Kidney epithelial cell (primary cell): Measurements from ENCODE around the gene GRAMD2A. TPM values are rescaled to one million over a fixed set of nuclear protein-coding genes. Genes with fewer than 3 reads are reported as not detected.

ENCODE experiments used
- DNase-seq: peaks from one replicate; pipeline ENCODE4 v3.0.0-alpha.2; 2010; ENCODE audit warnings: low read depth
- H3K27me3 ChIP-seq: 2 replicates; pipeline ENCODE4 v1.6.0; 2011; ENCODE audit warnings: low read length; ENCODE audit not compliant: control insufficient read depth, insufficient read depth
- H3K36me3 ChIP-seq: 2 replicates; pipeline ENCODE4 v1.5.1; 2011; ENCODE audit warnings: low read length; ENCODE audit not compliant: control insufficient read depth, insufficient read depth
- H3K4me3 ChIP-seq: 2 replicates; pipeline ENCODE4 v1.5.1; 2011; ENCODE audit warnings: low read depth, mild to moderate bottlenecking, control low read depth, low read length
- CTCF ChIP-seq: IDR thresholded peaks from 2 replicates; pipeline ENCODE4 v1.5.1; 2011; ENCODE audit warnings: mild to moderate bottlenecking, moderate library complexity, low read length, control low read depth, inconsistent platforms; ENCODE audit not compliant: insufficient read depth, poor library complexity, severe bottlenecking
- total RNA-seq: library from RNA; depleted of rRNA; stranded (reverse); fragments of >200 nt; gene quantifications from 2 replicates; pipeline ENCODE4 v1.2.3, GENCODE V29; 2015

Gene GRAMD2A
- total RNA-seq, 1 donor from 2014 or later = 2.4 TPM

GRCh38 chr15:72192416-72192815, 5.2 kb downstream of the GRAMD2A start:
- no peak for DNase-seq
- no peaks in the 10 kb centered on the region for H3K36me3 ChIP-seq
- H3K4me3 ChIP-seq = no peak overlapping the region
- no peak for TF ChIP-seq CTCF
- H3K27me3 ChIP-seq = no peaks in the 10 kb centered on the region

- Histone ChIP-seq H3K27me3 (no peaks in the 10 kb centered on the region), H3K36me3 (no peaks in the 10 kb centered on the region), H3K4me3 (no peak overlapping the region)
- no peak for DNase-seq
- TF ChIP-seq CTCF = no peak
Observed at GRCh38 chr15:72189250-72189902, 8.2 kb downstream of the GRAMD2A start.

- H3K27me3 ChIP-seq = no peaks in the 10 kb centered on the region
- no peak for DNase-seq
- peak overlapping the region; percentile 28 for H3K4me3 ChIP-seq
- no peaks in the 10 kb centered on the region for H3K36me3 ChIP-seq
- TF ChIP-seq CTCF = no peak
Observed at GRCh38 chr15:72184165-72184811, 13.3 kb downstream of the GRAMD2A start.

- Histone ChIP-seq H3K36me3 (no peaks in the 10 kb centered on the region), H3K27me3 (no peaks in the 10 kb centered on the region), H3K4me3 (no peak overlapping the region)
- DNase-seq = no peak
- TF ChIP-seq CTCF = no peak
Observed at GRCh38 chr15:72183781-72184164, 13.8 kb downstream of the GRAMD2A start.

GRCh38 chr15:72182673-72183072, 14.9 kb downstream of the GRAMD2A start:
- H3K4me3 ChIP-seq = no peak overlapping the region
- DNase-seq = no peak
- no peaks in the 10 kb centered on the region for H3K27me3 ChIP-seq
- TF ChIP-seq CTCF = no peak
- H3K36me3 ChIP-seq = no peaks in the 10 kb centered on the region

GRCh38 chr15:72182244-72182643, 15.3 kb downstream of the GRAMD2A start:
- no peaks in the 10 kb centered on the region for H3K27me3 ChIP-seq
- no peak overlapping the region for H3K4me3 ChIP-seq
- H3K36me3 ChIP-seq = no peaks in the 10 kb centered on the region
- no peak for TF ChIP-seq CTCF
- DNase-seq = no peak
